HG02973 (cell line): ENCODE measurements around the gene NEB.
A peak's percentile ranks its signal among the peaks of the same experiment; 100 is the strongest.
"Not testable (repeated sequence)": the region's sequence is repeated elsewhere in the genome, so short reads cannot be mapped to it uniquely, and the experiment has no call there.

Experiments
- ATAC-seq: cut with Tn5 transposase; IDR thresholded peaks from one replicate; pipeline ENCODE4 v1.9.1; 2021; ENCODE audit warnings: moderate library complexity; ENCODE audit not compliant: unreplicated experiment

The NEB gene

GRCh38 chr2:151654891-151655290, 79.4 kb downstream of the NEB start:
- ATAC-seq, result no peak

- no peak for ATAC-seq
These were observed 80.2 kb downstream of the NEB start for GRCh38 chr2:151654085-151654484.

GRCh38 chr2:151651274-151651673, 83.0 kb downstream of the NEB start:
- ATAC-seq, result no peak

- no peak for ATAC-seq
These were observed 83.8 kb downstream of the NEB start for GRCh38 chr2:151650456-151650855.

GRCh38 chr2:151649966-151650365, 84.3 kb downstream of the NEB start:
- ATAC-seq, result no peak

GRCh38 chr2:151649400-151649799, 84.9 kb downstream of the NEB start:
- no peak for ATAC-seq

- ATAC-seq, result not testable (repeated sequence)
These were observed 87.8 kb downstream of the NEB start for GRCh38 chr2:151646512-151646911.

- ATAC-seq, result no peak
These were observed 89.7 kb downstream of the NEB start for GRCh38 chr2:151644580-151644979.

GRCh38 chr2:151641895-151642294, 92.4 kb downstream of the NEB start:
- not testable (repeated sequence) for ATAC-seq

- ATAC-seq, result no peak
These were observed 94.2 kb downstream of the NEB start for GRCh38 chr2:151640087-151640486.

GRCh38 chr2:151638990-151639389, 95.3 kb downstream of the NEB start:
- no peak for ATAC-seq

GRCh38 chr2:151638191-151638933, 95.9 kb downstream of the NEB start:
- ATAC-seq, result peak; percentile 66

- no peak for ATAC-seq
These were observed 97.0 kb downstream of the NEB start for GRCh38 chr2:151637271-151637781.

GRCh38 chr2:151634736-151635467, 99.4 kb downstream of the NEB start:
- no peak for ATAC-seq

- no peak for ATAC-seq
These were observed 101.2 kb downstream of the NEB start for GRCh38 chr2:151632993-151633565.

GRCh38 chr2:151630372-151630771, 103.9 kb downstream of the NEB start:
- ATAC-seq, result no peak

GRCh38 chr2:151627353-151627752, 106.9 kb downstream of the NEB start:
- ATAC-seq, result no peak

- ATAC-seq, result no peak
These were observed 110.0 kb downstream of the NEB start for GRCh38 chr2:151624271-151624670.

GRCh38 chr2:151623631-151624030, 110.6 kb downstream of the NEB start:
- no peak for ATAC-seq

- ATAC-seq, result no peak
These were observed 113.5 kb downstream of the NEB start for GRCh38 chr2:151620761-151621160.

- ATAC-seq, result no peak
These were observed 114.8 kb downstream of the NEB start for GRCh38 chr2:151619337-151619989.
